ENCODE data around the gene KIAA1671.

DNA sequence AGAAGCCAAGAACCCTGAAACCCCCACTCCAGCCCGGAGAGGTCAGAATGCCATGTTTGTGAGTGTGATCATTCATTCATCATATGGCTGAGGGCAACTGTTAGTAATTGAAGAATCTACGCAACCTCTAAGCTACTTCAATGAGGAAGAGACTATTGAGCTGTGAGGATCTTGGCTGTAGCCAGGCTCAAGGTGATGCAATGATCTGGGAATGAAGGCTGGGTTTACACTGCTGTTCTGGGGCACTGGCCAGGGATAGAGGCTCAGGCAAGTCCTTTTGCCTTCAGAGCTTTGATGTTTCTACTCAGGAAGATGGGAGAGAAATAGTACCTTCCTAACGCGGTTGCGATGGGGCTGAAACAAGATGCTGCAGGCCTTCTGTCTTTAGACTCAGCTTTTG, 279.8 kb downstream of the KIAA1671 start:
- TF ChIP-seq GATA2 (IDR thresholded peaks at IDR 0.05; ENCODE audit: low read depth, low read length) = no peak
- TF ChIP-seq GATA3 (IDR thresholded peaks at IDR 0.05; ENCODE audit: low read depth, low read length) = no peak
